Ureter (tissue), 1 donor: ENCODE data around the gene KIFC3. TPM values are rescaled to one million over a fixed set of nuclear protein-coding genes. Genes with fewer than 3 reads are reported as not detected.
"Not testable (repeated sequence)": the region's sequence is repeated elsewhere in the genome, so short reads cannot be mapped to it uniquely, and the experiment has no call there.

Experiments
- DNase-seq: peaks from one replicate; pipeline ENCODE4 v3.0.0-alpha.2; 2020; ENCODE audit warnings: low spot score
- total RNA-seq: library from RNA; stranded (reverse); gene quantifications from one replicate; pipeline ENCODE4 v1.2.4, GENCODE V29; 2023
- donor health status: DM: yes; HTN: yes; CAD: no.

Gene KIFC3
- total RNA-seq, 1 donor from 2014 or later = 117 TPM

GRCh38 chr16:57824888-57825287 is 22.6 kb upstream of the KIFC3 start:
- DNase-seq = no peak

- DNase-seq = no peak
Measured at GRCh38 chr16:57823836-57824235, 21.5 kb upstream of the KIFC3 start.

DNA sequence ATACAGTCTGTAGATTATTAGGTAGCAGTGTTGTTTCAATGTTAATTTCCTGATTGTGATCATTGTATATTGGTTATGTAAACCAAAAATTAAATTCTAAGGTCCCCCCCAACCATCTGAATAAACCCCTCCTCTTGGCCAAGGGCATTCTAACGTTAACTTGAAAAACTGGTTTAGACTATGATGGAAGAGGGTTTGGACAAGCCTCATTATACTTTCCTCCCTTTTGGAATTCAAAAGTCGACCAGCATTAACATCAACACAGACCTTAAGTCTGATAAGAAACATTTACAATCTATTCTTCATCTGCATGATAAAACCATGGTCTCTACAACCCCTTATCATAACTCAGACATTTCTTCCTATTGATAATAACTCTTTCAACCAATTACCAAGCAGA is 20.6 kb upstream of the KIFC3 start:
- no peak for DNase-seq

GRCh38 chr16:57822018-57822553 is 19.8 kb upstream of the KIFC3 start:
- DNase-seq = no peak

DNA sequence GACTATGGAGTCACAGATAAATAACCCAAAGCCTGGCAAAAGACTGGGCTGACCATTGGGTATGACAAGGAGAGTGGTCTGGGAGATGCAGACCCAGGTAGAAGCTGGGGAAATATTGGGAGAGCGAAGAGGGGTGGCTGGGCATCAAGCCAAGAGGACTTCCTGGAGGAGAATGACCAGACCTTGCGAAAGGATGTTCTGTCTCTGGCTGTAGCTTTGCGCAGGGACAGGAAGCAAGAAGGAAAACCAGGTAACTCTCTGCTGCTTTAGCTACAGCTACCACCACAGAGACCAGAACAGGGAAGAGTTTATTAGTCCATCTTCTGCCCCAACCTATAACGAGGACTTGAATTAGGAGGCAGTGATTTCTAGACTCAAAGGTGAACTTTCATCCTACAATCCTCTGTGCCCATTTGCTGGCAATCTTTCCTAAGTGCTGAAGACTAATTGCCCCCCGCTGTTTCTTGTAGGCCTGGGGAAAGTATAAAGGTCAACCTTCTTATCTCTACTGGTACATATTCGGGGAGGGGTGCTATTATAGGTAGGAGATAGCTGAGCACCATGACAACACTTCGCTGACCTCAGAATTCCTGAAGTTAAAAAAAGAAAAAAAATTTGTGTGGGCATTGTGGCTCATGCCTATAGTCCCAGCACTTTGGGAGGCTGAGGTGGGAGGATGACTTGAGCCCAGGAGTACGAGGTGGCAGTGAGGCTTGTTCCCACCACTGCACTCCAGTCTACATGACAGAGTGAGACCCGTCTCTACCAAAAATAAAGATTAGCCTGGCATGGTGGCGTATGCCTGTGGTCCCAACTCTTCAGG is 19.1 kb upstream of the KIFC3 start:
- DNase-seq = no peak

DNA sequence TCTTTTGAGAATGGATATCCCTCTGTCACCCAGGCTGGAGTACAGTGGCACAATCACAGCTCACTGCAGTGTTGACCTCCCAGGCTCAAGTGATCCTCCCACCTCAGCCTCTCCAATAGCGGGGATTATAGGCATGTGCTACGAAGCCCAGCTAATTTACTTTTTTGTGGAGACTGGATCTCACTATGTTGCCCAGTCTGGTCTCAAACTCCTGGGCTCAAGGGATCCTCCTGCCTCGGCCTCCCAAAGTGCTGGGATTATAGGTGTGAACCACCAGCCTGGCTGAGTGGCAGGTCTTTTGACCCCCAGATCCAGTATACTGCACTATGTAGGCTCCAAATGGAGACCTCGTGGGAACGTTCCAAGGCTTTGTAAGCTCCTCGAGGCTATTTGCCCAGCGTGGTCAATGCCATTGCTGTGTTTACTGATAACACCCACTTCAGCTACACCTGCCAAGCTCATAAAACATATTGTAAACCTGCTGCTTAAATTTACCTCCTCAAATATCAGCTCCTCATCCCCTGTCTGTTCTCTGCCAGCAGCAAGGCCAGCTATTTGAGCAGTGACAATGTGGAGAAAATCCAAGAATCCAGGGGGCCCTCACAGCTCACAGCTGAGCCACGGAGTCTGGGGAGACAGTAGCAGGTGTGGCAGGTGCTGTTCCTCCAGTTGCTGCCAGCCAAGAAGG is 16.2 kb upstream of the KIFC3 start:
- DNase-seq = no peak

DNA sequence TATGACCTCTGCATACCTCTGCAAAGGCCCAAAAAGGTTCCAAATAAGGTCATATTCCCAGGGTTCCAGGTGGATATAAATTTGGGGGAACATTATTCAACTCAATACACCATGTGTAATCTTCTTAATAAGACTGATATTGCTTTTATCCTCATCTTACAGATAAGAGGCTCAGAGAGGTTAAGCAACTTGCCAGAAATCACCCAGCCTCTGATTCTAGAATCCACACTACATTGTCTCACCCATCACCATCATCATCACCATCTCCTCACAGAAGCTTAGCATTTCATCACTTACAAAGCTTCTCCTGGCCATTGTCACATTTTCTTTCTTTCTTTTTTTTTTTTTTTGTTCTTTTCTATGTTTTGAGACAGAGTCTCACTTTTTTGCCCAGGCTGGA is 15.4 kb upstream of the KIFC3 start:
- no peak for DNase-seq

GRCh38 chr16:57815987-57816745 is 13.9 kb upstream of the KIFC3 start:
- DNase-seq = peak; percentile 92

- no peak for DNase-seq
Measured at GRCh38 chr16:57814896-57815295, 12.6 kb upstream of the KIFC3 start.

DNA sequence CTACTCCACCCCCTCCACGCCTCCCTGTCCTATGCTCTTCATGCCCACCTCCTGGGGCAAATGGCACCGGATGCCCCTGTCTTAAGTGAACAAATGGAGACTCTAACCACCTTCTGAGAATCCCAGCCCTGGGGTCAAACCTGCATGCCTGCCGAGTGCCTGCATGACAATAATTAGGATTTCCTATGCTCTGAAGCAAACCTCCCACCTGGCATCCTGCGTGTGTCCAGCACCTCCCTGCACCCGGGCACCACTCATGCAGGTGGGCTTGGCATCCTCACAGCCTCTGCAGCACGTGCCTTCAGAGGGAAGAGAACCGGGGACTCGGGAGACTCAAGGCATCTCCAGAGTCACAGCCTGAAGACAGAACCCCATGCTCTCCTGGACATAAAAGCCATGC is 11.2 kb upstream of the KIFC3 start:
- no peak for DNase-seq

- not testable (repeated sequence) for DNase-seq
Measured at GRCh38 chr16:57811340-57811739, 9.0 kb upstream of the KIFC3 start.

GRCh38 chr16:57810197-57811031 is 8.1 kb upstream of the KIFC3 start:
- DNase-seq = peak; percentile 91

DNA sequence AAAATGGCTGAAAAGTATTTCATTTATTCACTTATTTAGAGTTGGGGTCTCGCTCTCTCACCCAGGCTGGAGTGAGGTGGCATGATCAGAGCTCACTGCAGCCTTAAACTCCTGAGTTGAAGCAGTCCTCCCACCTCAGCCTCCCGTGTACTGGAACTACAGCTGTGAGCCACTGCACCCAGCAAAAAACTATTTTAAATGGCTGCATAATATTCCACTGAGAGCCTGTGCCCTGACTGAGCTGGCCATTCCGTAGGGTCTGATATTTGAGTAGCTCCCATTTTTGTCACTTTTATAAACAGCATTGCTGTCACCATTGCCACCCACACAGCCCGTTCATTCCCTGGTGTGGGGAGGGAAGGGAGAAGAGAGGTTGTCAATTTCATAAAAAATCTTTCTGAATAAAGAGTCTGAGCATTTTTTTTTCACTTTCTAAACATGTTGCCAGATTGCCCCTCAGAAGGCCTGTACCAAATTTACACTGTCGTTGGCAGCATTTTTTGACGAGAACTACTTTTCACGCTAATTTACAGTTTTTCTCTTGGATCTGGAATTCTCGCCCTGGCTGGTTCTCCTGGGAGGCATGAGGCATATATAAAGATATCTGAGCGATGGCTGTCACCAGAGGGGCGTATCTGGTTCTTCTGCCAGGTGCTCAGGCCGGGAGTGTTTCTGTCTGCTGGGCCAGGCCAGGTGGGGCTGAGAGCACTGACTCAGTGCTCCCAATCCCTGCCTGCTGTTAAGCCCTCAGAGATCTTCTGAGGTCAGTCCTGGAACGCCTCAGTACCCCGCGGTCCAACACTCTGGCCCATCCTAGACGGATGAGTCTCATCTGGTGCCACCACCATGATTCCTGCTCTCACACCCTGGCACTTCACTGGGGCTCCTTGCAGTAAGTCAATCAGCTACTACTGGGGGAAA is 7.2 kb upstream of the KIFC3 start:
- no peak for DNase-seq

- DNase-seq = no peak
Measured at GRCh38 chr16:57808589-57809228, 6.4 kb upstream of the KIFC3 start.

DNA sequence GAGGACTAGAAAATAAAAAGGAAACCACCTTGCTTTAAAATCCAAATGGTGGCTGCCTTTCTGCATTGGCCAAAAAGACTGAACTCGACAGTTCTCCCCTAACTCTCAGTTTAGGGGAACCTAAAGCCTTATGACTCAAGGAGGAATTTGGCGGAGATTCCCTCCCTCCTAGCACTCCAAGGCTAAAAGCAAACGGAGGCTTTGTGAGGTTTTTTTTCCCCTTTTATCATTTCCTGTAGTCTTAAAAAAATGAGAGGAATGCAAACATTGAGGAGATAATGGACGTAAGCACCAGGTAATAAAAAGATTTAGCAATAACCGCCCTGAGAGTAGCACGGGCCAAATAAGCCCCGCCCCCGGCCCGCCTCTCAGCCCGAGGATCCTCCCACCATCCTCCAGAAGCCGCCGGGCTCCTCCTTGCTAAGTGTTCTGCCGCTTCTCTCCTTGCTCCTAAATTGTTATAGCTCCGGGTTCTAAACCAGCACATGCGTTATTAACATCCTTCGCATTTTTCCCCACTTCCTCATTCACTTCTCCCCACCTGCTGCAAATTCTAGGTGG is 5.8 kb upstream of the KIFC3 start:
- peak; percentile 87 for DNase-seq

GRCh38 chr16:57807252-57807967 is 5.1 kb upstream of the KIFC3 start:
- no peak for DNase-seq

GRCh38 chr16:57805176-57805575 is 2.9 kb upstream of the KIFC3 start:
- DNase-seq = no peak

GRCh38 chr16:57804111-57804837 is 2.0 kb upstream of the KIFC3 start:
- no peak for DNase-seq
